Keratinocyte (primary cell): ENCODE data around the gene TRIM9. TPM values are rescaled to one million over a fixed set of nuclear protein-coding genes. Genes with fewer than 3 reads are reported as not detected.

Source experiments
- DNase-seq: peaks from one replicate; pipeline ENCODE4 v3.0.0-alpha.2; 2011; ENCODE audit warnings: low read depth, missing footprints, low spot score
- FAIRE-seq: peaks from 2 replicates; lab custom pipeline; 2011; peaks lifted over from hg19 to GRCh38; lab: Jason Lieb, UNC
- H2AFZ ChIP-seq: 2 replicates; pipeline ENCODE4 v1.6.0; 2012; ENCODE audit warnings: low read length, control low read depth, inconsistent platforms; ENCODE audit not compliant: control insufficient read depth
- H3K27ac ChIP-seq: 2 replicates; pipeline ENCODE4 v1.5.1; 2011; ENCODE audit warnings: low read length; ENCODE audit not compliant: control insufficient read depth, insufficient read depth
- H3K27me3 ChIP-seq: 3 replicates; pipeline ENCODE4 v1.6.0; 2011; ENCODE audit warnings: low read length; ENCODE audit not compliant: control insufficient read depth, insufficient read depth; ENCODE audit errors: extremely low read depth
- H3K36me3 ChIP-seq, 2 experiments: 2 replicates in 1 of 2; 3 replicates in 1 of 2; pipeline ENCODE4 v1.5.1; 2011; ENCODE audit warnings: low read length in 2 of 2, mild to moderate bottlenecking in 1 of 2; ENCODE audit not compliant: control insufficient read depth in 2 of 2, insufficient read depth in 2 of 2; ENCODE audit errors: extremely low read depth in 1 of 2
- H3K4me1 ChIP-seq: 3 replicates; pipeline ENCODE4 v1.5.1; 2011; ENCODE audit warnings: low read length; ENCODE audit not compliant: control insufficient read depth, insufficient read depth; ENCODE audit errors: extremely low read depth
- H3K4me2 ChIP-seq: 3 replicates; pipeline ENCODE4 v1.6.0; 2011; ENCODE audit warnings: low read depth, low read length; ENCODE audit not compliant: control insufficient read depth, insufficient read depth; ENCODE audit errors: extremely low read depth
- H3K4me3 ChIP-seq, 3 experiments: fragments of 200-600 bp in 1 of 3; sonication (generic) in 1 of 3; 2 replicates in 2 of 3; 3 replicates in 1 of 3; pipeline ENCODE4 v1.5.1; 2011 to 2016; ENCODE audit warnings: low read length in 3 of 3, mild to moderate bottlenecking in 3 of 3, control low read depth in 2 of 3, inconsistent platforms in 1 of 3, low read depth in 1 of 3, mixed read lengths in 1 of 3, mixed run types in 1 of 3, moderate library complexity in 1 of 3; ENCODE audit not compliant: control insufficient read depth in 2 of 3, insufficient read depth in 2 of 3; ENCODE audit errors: extremely low read depth in 1 of 3
- H3K79me2 ChIP-seq: 2 replicates; pipeline ENCODE4 v1.6.0; 2012; ENCODE audit warnings: low read length; ENCODE audit not compliant: control insufficient read depth, insufficient read depth
- H3K9ac ChIP-seq: 3 replicates; pipeline ENCODE4 v1.6.0; 2011; ENCODE audit warnings: low read length; ENCODE audit not compliant: control insufficient read depth, insufficient read depth; ENCODE audit errors: extremely low read depth
- H3K9me1 ChIP-seq: 3 replicates; pipeline ENCODE4 v1.6.0; 2011; ENCODE audit warnings: low read length; ENCODE audit not compliant: control insufficient read depth, insufficient read depth; ENCODE audit errors: extremely low read depth
- H3K9me3 ChIP-seq: 2 replicates; pipeline ENCODE4 v1.5.1; 2012; ENCODE audit warnings: low read depth, low read length; ENCODE audit not compliant: control insufficient read depth
- H4K20me1 ChIP-seq: 3 replicates; pipeline ENCODE4 v1.6.0; 2011; ENCODE audit warnings: low read length; ENCODE audit not compliant: control insufficient read depth, insufficient read depth; ENCODE audit errors: extremely low read depth
- CTCF ChIP-seq, 3 experiments: IDR thresholded peaks in 1 of 3; conservative IDR thresholded peaks in 1 of 3; optimal IDR thresholded peaks in 1 of 3; 2 replicates in 2 of 3; 3 replicates in 1 of 3; pipeline versions ENCODE3 to v1.5.1; 2011; ENCODE audit warnings: low read length in 3 of 3, mild to moderate bottlenecking in 3 of 3, moderate library complexity in 2 of 3, control low read depth in 1 of 3, inconsistent platforms in 1 of 3; ENCODE audit not compliant: insufficient read depth in 2 of 3; ENCODE audit errors: extremely low read depth in 1 of 3
- EZH2 ChIP-seq: IDR thresholded peaks from one replicate; pipeline ENCODE4 v1.6.1; 2012; ENCODE audit warnings: inconsistent platforms, mild to moderate bottlenecking, low read length, moderate library complexity
- dilution Hi-C: fragments of 300-500 bp; cut with MboI; formaldehyde crosslinking; loops from one replicate; pipeline ENCODE4 v1.7.0; 2020; ENCODE audit warnings: low sequenced_read_pairs; ENCODE audit not compliant: extremely low pct_ligation_motif_present
- polyA plus RNA-seq, 5 experiments: library from polyadenylated mRNA; depleted of rRNA in 3 of 5; stranded (reverse) in 3 of 5; stranded (forward) in 1 of 5; unstranded in 1 of 5; fragments of >200 nt; gene quantifications; 1 replicate in 1 of 5; 2 replicates in 3 of 5; 3 replicates in 1 of 5; pipeline versions ENCODE4 v1.2.1 to v1.2.3, GENCODE V29; 2011 to 2012; ENCODE audit warnings: missing spikeins in 2 of 5, low read depth in 1 of 5, low replicate concordance in 1 of 5

Gene TRIM9
- polyA plus RNA-seq, 1 donor (not counting 4 experiments of a cell fraction or from before 2014, with no cell fraction given): 0.04 TPM

DNA sequence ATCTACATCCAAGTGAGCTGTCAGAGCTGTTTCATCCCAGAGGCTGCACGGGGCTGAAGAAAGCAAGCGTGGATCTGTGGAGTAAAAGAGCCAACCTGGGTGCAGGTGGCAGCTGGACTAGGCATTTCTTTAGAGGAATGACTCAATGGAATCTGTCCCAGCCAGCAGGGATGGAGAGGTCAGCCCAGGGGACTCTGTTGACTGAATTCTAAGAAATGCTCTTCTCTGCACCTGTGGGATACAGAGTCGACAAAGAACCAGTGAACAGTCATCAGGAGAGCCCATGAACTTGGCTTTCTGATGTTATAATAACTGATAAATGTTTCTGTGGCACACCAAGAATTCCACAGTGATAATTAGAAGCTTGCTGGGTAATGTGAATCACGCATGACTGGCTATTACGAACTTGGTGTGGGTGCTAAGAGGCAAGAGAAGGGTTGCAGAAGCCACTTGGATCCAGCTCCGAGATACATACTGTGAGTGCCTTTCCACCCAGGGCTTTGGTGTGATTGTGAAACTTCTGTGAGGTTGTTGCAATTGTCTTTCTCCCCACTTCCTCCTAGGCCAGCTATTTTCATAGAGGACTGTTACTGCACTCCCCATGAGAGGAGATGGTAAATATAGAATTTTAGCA lies 166.8 kb downstream of the TRIM9 start:
- Histone ChIP-seq H3K27ac (no peak overlapping the region), H3K9me3 (no peaks in the 10 kb centered on the region), H3K4me3 (no peak overlapping the region), H3K27me3 (no peaks in the 10 kb centered on the region), H3K4me2 (no peak overlapping the region), H4K20me1 (no peaks in the 10 kb centered on the region), H2AFZ (no peak overlapping the region), H3K9me1 (no peaks in the 10 kb centered on the region), H3K79me2 (peaks cover 11% of the 10 kb centered on the region), H3K36me3 (peaks cover 47 to 51% of the 10 kb centered on the region in 2 experiments), H3K4me1 (no peaks in the 10 kb centered on the region), H3K9ac (no peak overlapping the region)
- FAIRE-seq: no peak
- TF ChIP-seq CTCF (optimal IDR thresholded peaks at IDR 0.05 in 1 of 3, IDR thresholded peaks at IDR 0.05 in 1 of 3, conservative IDR thresholded peaks at IDR 0.05 in 1 of 3; ENCODE audit: extremely low read depth in 1 of 3, insufficient read depth in 2 of 3, low read length in 3 of 3) (no peak), EZH2 (no peak)
- dilution Hi-C loops: no loop called here
- no peak for DNase-seq

DNA sequence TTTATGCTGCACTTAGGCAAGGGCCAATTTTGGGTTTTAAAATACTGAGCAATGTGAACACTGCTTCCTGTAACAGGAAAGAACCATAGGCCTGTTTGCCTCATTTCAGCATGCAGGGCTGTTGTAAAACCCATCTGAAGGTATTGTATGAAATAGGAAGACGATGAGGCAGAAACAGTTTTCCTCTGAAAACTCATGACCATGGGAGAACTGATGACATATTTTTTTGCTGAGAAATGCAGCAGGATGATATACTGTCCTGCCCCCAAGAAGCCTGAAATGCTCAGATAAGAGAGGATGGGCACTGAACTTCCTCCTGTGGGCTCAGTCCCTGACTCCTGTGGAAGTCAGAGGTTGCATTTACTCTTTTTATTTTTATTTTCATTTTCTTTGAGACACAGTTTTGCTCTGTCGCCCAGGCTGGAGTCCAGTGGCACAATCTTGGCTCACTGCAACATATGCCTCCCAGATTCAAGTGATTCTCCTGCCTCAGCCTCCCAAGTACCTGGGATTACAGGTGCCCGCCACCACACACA lies 168.0 kb downstream of the TRIM9 start:
- no peaks in the 10 kb centered on the region for H3K27me3 ChIP-seq
- H3K9me1 ChIP-seq: no peaks in the 10 kb centered on the region
- H3K4me2 ChIP-seq: no peak overlapping the region
- H3K36me3 ChIP-seq: peaks cover 44 to 49% of the 10 kb centered on the region in 2 experiments
- no peaks in the 10 kb centered on the region for H3K4me1 ChIP-seq
- no peak overlapping the region for H2AFZ ChIP-seq
- H3K4me3 ChIP-seq: no peak overlapping the region
- no peak overlapping the region for H3K9ac ChIP-seq
- FAIRE-seq (no peak), DNase-seq (no peak)
- no peak overlapping the region for H3K27ac ChIP-seq
- no peaks in the 10 kb centered on the region for H3K9me3 ChIP-seq
- TF ChIP-seq CTCF (optimal IDR thresholded peaks at IDR 0.05 in 1 of 3, IDR thresholded peaks at IDR 0.05 in 1 of 3, conservative IDR thresholded peaks at IDR 0.05 in 1 of 3; ENCODE audit: extremely low read depth in 1 of 3, insufficient read depth in 2 of 3, low read length in 3 of 3) (no peak), EZH2 (no peak)
- no peaks in the 10 kb centered on the region for H4K20me1 ChIP-seq
- dilution Hi-C loops: no loop called here
- peaks cover 8% of the 10 kb centered on the region for H3K79me2 ChIP-seq

Other genes starting within 250 kb of the TRIM9 start
- gene ABHD12B, start 223.1 kb downstream of the TRIM9 start, polyA plus RNA-seq: 0.03 TPM in 1 of 3 replicates, not detected in the others
- 197 to 397 TPM (median 331 TPM) in 3 replicates for gene PYGL, start 150.6 kb downstream of the TRIM9 start, polyA plus RNA-seq
- gene TMX1, start 145.1 kb upstream of the TRIM9 start, polyA plus RNA-seq: 20.2 to 36.0 TPM (median 24.0 TPM) in 3 replicates